ENCODE results near the gene JDP2.

The JDP2 gene

GRCh38 chr14:75514673-75515628 is 87.1 kb downstream of the JDP2 start:
- no peak for DNase-seq

DNA sequence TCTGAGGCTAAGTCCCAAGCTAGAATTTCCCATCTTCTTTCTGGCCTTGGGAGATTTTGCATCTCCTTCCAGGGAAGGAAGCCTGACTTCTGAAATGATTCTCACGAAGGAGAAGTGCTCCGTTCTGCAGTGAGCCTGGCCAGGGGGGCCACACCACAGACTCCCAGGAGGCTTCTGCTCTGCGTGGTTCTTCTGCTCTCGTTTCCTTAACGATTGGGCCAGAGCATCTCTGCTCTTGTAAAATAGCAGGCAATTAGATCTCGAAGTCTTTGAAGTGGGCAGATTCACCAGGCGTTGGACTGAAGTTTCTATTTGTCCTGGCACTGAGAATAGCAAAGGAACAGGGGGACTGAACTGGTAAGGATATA is 87.8 kb downstream of the JDP2 start:
- no peak for DNase-seq

DNA sequence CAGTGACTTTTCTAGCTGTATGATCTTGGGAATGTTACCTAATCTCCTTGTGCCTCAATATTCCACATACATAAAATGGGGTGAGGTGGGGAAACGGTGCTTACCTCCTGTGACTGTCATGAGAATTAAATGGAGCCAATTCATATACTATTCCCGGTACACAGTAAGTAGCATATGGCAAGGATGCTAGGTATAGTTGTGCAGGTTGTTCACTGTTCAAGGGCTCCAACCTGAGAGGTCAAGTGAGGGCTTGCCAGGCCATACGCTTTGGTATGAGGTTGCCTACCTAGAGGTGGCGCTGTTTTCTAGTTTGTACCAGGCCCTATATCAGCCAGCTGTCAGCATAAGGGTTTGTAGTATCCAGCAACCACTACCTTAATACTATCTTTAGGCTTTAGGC is 90.8 kb downstream of the JDP2 start:
- DNase-seq, result no peak

DNA sequence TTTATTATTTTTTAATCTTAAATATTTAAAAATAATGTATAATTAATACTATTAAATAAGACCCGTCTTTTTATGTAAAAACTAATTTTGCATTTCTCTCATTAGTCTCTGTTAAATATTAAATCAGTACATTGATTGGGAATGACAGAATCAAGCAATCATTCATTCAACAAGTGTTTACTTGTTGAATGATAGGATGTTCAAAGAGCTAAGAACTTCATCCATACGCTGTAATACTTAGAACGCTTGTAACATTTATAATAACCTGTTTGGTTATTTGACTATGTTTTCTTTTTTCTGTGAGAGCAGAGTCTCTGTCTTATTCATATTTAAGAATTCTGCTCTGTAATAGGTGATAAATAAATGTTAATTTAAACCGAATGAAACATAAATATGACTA is 91.6 kb downstream of the JDP2 start:
- no peak for DNase-seq

- no peak for DNase-seq
These were observed 92.3 kb downstream of the JDP2 start for GRCh38 chr14:75519826-75520728.

DNA sequence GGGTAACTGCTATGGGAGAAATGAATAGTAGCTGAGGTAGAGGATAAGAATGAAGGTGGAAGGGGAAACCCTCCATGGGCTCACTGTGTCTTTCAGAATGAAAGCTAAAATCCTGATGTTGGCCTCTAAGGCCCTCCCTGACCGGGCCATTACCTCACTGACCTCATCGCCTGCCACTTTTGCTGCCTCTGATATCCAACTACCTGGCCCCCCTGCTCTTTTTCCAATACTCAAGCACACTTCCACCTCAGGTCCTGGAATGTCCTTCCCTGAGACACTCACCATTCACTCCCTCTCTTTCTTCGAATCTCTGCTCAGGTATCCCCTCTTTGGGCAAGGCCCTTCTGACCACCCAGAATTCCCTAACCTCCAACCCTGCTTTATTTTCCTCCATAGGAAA is 93.0 kb downstream of the JDP2 start:
- DNase-seq, result no peak

- no peak for DNase-seq
These were observed 93.8 kb downstream of the JDP2 start for GRCh38 chr14:75521415-75522199.

DNA sequence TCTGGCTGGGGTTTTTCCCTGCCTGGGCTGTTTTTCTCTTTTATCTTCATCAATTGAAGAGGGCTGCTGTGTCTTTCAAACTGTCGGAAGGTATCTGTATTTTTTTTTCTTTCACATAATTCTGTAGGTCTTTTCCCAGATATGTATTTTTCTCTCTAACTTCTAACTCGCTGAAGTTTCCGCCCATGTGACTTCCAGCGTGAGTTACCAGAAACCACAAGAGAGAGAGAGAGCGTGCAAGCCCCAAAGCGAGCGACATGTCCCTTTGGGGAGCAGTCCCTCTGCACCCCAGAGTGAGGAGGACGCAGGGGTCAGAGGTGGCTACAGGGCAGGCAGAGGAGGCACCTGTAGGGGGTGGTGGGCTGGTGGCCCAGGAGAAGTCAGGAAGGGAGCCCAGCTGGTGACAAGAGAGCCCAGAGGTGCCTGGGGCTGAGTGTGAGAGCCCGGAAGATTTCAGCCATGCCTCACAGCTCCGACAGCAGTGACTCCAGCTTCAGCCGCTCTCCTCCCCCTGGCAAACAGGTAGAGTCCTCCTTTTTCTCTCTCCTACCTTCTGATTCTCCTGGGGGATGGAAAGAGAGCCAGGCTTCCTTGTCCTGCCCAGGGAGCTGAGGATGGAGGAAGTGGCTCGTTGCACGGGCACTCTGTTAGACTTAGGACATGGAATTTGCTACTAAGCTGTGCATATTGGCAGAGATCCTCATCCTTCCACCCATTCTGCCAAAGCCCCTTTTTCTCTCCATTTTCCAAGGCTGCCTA is 94.6 kb downstream of the JDP2 start, which contains the start of gene BATF:
Gene BATF, plus strand, starts transcription at position 246 of the 759 bp plus-strand sequence. Its CDS starts 214 bp downstream, at position 460.
- DNase-seq, result no peak

DNA sequence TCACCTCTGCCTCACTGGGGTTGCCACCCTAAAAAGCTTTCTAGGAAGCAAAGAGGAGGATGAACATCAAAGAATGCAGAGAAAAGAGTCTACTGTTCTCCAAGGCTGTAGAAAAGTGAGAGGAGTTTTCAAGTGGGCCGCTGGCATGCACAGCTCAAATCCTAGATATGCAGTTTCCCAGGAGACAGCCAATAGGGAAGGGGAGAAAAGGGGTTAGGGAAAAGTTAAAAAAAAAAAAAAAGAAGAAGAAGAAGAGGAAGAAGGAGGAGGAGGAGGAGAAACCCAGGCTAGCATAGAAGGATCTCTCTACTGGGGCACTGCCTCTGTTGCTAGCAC is 95.1 kb downstream of the JDP2 start:
- no peak for DNase-seq

Measured in fibroblast of skin of abdomen (primary cell).